DMS114 treated with DMSO at 0.1 percent for 48 hours (cell line): ENCODE measurements around the gene PPP1R11.
"Not testable (repeated sequence)": the region's sequence is repeated elsewhere in the genome, so short reads cannot be mapped to it uniquely, and the experiment has no call there.

Experiments used
- DNase-seq: peaks from one replicate; lab custom pipeline; 2025; ENCODE audit not compliant: unreplicated experiment; lab: John Stamatoyannopoulos, UW

PPP1R11 gene

GRCh38 chr6:30066577-30067459 lies at the start of gene PPP1R11:
PPP1R11 (plus strand) TSS chr6:30067198; CDS start chr6:30067411, 213 bp downstream.
- DNase-seq, result peak; percentile 100

- no peak for DNase-seq
Measured at GRCh38 chr6:30019819-30020218, 47.2 kb upstream of the PPP1R11 start.

- DNase-seq, result no peak
Measured at GRCh38 chr6:30020626-30021025, 46.4 kb upstream of the PPP1R11 start.

GRCh38 chr6:30022189-30022588 lies 44.8 kb upstream of the PPP1R11 start:
- DNase-seq, result no peak

- not testable (repeated sequence) for DNase-seq
Measured at GRCh38 chr6:30022712-30023111, 44.3 kb upstream of the PPP1R11 start.

GRCh38 chr6:30025186-30025585 lies 41.8 kb upstream of the PPP1R11 start:
- no peak for DNase-seq

- no peak for DNase-seq
Measured at GRCh38 chr6:30029588-30029987, 37.4 kb upstream of the PPP1R11 start.

GRCh38 chr6:30031381-30031780 lies 35.6 kb upstream of the PPP1R11 start:
- DNase-seq, result no peak

GRCh38 chr6:30033440-30033839 lies 33.6 kb upstream of the PPP1R11 start:
- DNase-seq, result not testable (repeated sequence)

GRCh38 chr6:30035784-30036183 lies 31.2 kb upstream of the PPP1R11 start:
- no peak for DNase-seq

GRCh38 chr6:30037182-30037788 lies 29.7 kb upstream of the PPP1R11 start:
- DNase-seq, result peak; percentile 31

GRCh38 chr6:30041221-30041620 lies 25.8 kb upstream of the PPP1R11 start:
- no peak for DNase-seq

GRCh38 chr6:30041821-30042220 lies 25.2 kb upstream of the PPP1R11 start:
- no peak for DNase-seq

GRCh38 chr6:30042476-30042875 lies 24.5 kb upstream of the PPP1R11 start:
- no peak for DNase-seq

GRCh38 chr6:30042914-30043313 lies 24.1 kb upstream of the PPP1R11 start:
- DNase-seq, result no peak

GRCh38 chr6:30043744-30044143 lies 23.3 kb upstream of the PPP1R11 start:
- no peak for DNase-seq

- DNase-seq, result no peak
Measured at GRCh38 chr6:30044630-30045029, 22.4 kb upstream of the PPP1R11 start.

GRCh38 chr6:30047220-30047619 lies 19.8 kb upstream of the PPP1R11 start:
- no peak for DNase-seq

GRCh38 chr6:30053682-30054081 lies 13.3 kb upstream of the PPP1R11 start:
- DNase-seq, result no peak

- no peak for DNase-seq
Measured at GRCh38 chr6:30055513-30055912, 11.5 kb upstream of the PPP1R11 start.

GRCh38 chr6:30060606-30061091 lies 6.3 kb upstream of the PPP1R11 start:
- no peak for DNase-seq
